GM12878 (cell line): ENCODE results near the gene CXCL14. TPM values are rescaled to one million over a fixed set of nuclear protein-coding genes. Genes with fewer than 3 reads are reported as not detected.

Source experiments
- ATAC-seq: fragments of 200-7000 bp; cut with Tn5 transposase; 3 replicates; pipeline ENCODE4 v1.9.1; 2020; ENCODE audit warnings: mild to moderate bottlenecking, moderate library complexity
- Bru-seq: library from RNA; stranded (reverse); fragments of 400-500 nt; gene quantifications from one replicate; lab custom pipeline; 2021; lab: Mats Ljungman, UMichigan
- BruChase-seq, 2 experiments: library from RNA; stranded (reverse); fragments of 400-500 nt; gene quantifications; one replicate each; lab custom pipeline; 2021; lab: Mats Ljungman, UMichigan
- BruUV-seq: library from RNA; stranded (reverse); fragments of 400-500 nt; replicated peaks from 2 replicates; lab custom pipeline; 2021; lab: Mats Ljungman, UMichigan
- CTCF ChIA-PET: fragments of 300-600 bp; sonication (Branson Sonifier 250); formaldehyde crosslinking; extraction: SDS; loops from one replicate; lab custom pipeline; 2021; ENCODE audit warnings: inconsistent platforms; lab: Yijun Ruan, JAX
- POLR2A ChIA-PET: fragments of 350-600 bp; formaldehyde crosslinking; extraction: SDS; loops from one replicate; lab custom pipeline; 2021; ENCODE audit warnings: inconsistent platforms; lab: Charles Lee
- RAD21 ChIA-PET: fragments of 300-600 bp; sonication (Branson Sonifier 250); formaldehyde crosslinking; loops from one replicate; lab custom pipeline; 2023; ENCODE audit warnings: antibody characterized with exemption; ENCODE audit not compliant: unreplicated experiment; lab: Charles Lee
- SMC1A ChIA-PET: fragments of 300-600 bp; sonication (Branson Sonifier 250); formaldehyde crosslinking; loops from one replicate; lab custom pipeline; 2023; ENCODE audit not compliant: unreplicated experiment, uncharacterized antibody; lab: Charles Lee
- DNase-seq: peaks from one replicate; pipeline ENCODE4 v3.0.0-alpha.2; 2011; ENCODE audit warnings: low read depth, low spot score
- FAIRE-seq: peaks from 3 replicates; lab custom pipeline; 2011; peaks lifted over from hg19 to GRCh38; lab: Jason Lieb, UNC
- H2AFZ ChIP-seq: 2 replicates; pipeline ENCODE4 v1.6.0; 2011; ENCODE audit warnings: low read depth, low read length, control low read depth; ENCODE audit not compliant: control insufficient read depth
- H3K27ac ChIP-seq: 2 replicates; pipeline ENCODE4 v1.5.1; 2011; ENCODE audit warnings: control low read depth; ENCODE audit not compliant: control insufficient read depth, insufficient read depth
- H3K27me3 ChIP-seq, 2 experiments: replicated peaks in 1 of 2; 2 replicates each; pipeline versions ENCODE4 v1.6.0 to v1.6.1; 2011; ENCODE audit warnings: low read length in 1 of 2; ENCODE audit not compliant: control insufficient read depth in 2 of 2, insufficient read depth in 2 of 2
- H3K36me3 ChIP-seq, 2 experiments: 2 replicates each; pipeline ENCODE4 v1.5.1; 2011; ENCODE audit warnings: low read length in 1 of 2; ENCODE audit not compliant: control insufficient read depth in 2 of 2, insufficient read depth in 2 of 2
- H3K4me1 ChIP-seq: 2 replicates; pipeline ENCODE4 v1.6.1; 2011; ENCODE audit warnings: mild to moderate bottlenecking, low read length, moderate library complexity, mixed read lengths; ENCODE audit not compliant: control insufficient read depth, insufficient read depth
- H3K4me2 ChIP-seq: 2 replicates; pipeline ENCODE4 v1.6.0; 2011; ENCODE audit warnings: control low read depth; ENCODE audit not compliant: control insufficient read depth, insufficient read depth
- H3K4me3 ChIP-seq: fragments of 200-600 bp; sonication (generic); 2 replicates; pipeline ENCODE4 v1.5.1; 2016
- H3K79me2 ChIP-seq: 2 replicates; pipeline ENCODE4 v1.6.0; 2011; ENCODE audit warnings: low read length; ENCODE audit not compliant: control insufficient read depth, insufficient read depth
- H3K9ac ChIP-seq: 2 replicates; pipeline ENCODE4 v1.8.0; 2011; ENCODE audit warnings: low read length, control low read depth, mixed read lengths; ENCODE audit not compliant: control insufficient read depth, insufficient read depth
- H3K9me3 ChIP-seq: replicated peaks from 3 replicates; pipeline ENCODE4 v1.5.1; 2011; ENCODE audit warnings: mild to moderate bottlenecking, low read length; ENCODE audit not compliant: control insufficient read depth, insufficient read depth
- H4K20me1 ChIP-seq: 2 replicates; pipeline ENCODE4 v1.6.0; 2011; ENCODE audit not compliant: control insufficient read depth, insufficient read depth
- CBFB ChIP-seq: IDR thresholded peaks from 2 replicates; pipeline ENCODE4 v1.6.1; 2016; ENCODE audit warnings: antibody characterized with exemption, low read depth
- GABPA ChIP-seq: IDR thresholded peaks from 2 replicates; pipeline ENCODE4 v1.6.1; 2014; ENCODE audit warnings: antibody characterized with exemption, low read depth, mild to moderate bottlenecking, inconsistent platforms
- HDAC2 ChIP-seq: fragments of 200-600 bp; sonication (generic); IDR thresholded peaks from 2 replicates; pipeline ENCODE4 v1.6.1; 2017
- IRF4 ChIP-seq: IDR thresholded peaks from 2 replicates; pipeline ENCODE4 v1.6.1; 2011; ENCODE audit warnings: low read depth, low read length
- MTA3 ChIP-seq: IDR thresholded peaks from 2 replicates; pipeline ENCODE4 v1.6.1; 2012; ENCODE audit warnings: low read length, inconsistent platforms, borderline replicate concordance
- POLR2AphosphoS2 ChIP-seq: IDR thresholded peaks from 2 replicates; pipeline ENCODE4 v1.6.1; 2011; ENCODE audit warnings: low read depth, mild to moderate bottlenecking, low read length, improper control_type of control experiment, moderate library complexity
- RB1 ChIP-seq: fragments of 450-650 bp; formaldehyde crosslinking; IDR thresholded peaks from 2 replicates; pipeline ENCODE4 v1.6.1; 2017; ENCODE audit warnings: mild to moderate bottlenecking, borderline replicate concordance
- SPI1 ChIP-seq: IDR thresholded peaks from 2 replicates; pipeline ENCODE4 v1.6.1; 2011; ENCODE audit warnings: low read depth, mild to moderate bottlenecking, low read length, moderate library complexity, borderline replicate concordance; ENCODE audit not compliant: insufficient read depth
- TCF12 ChIP-seq: IDR thresholded peaks from 2 replicates; pipeline ENCODE4 v1.6.1; 2011; ENCODE audit warnings: low read depth, mild to moderate bottlenecking, low read length
- WRNIP1 ChIP-seq: IDR thresholded peaks from 2 replicates; pipeline ENCODE4 v1.6.1; 2011; ENCODE audit warnings: low read depth, low read length, improper control_type of control experiment, borderline replicate concordance
- YBX1 ChIP-seq: fragments of 450-650 bp; IDR thresholded peaks from 2 replicates; pipeline ENCODE4 v1.6.1; 2016; ENCODE audit warnings: antibody characterized with exemption
- WGBS: methylation state at CpG from one replicate; pipeline ENCODE4 v1.1.6; 2016; ENCODE audit warnings: low lambda C conversion rate; ENCODE audit not compliant: insufficient replicate concordance, insufficient coverage; ENCODE audit errors: missing lambda C conversion rate; 5-methylcytosine and 5-hydroxymethylcytosine counted together
- in situ Hi-C: fragments of 300-500 bp; cut with MboI; formaldehyde crosslinking; loops from 9 replicates; pipeline ENCODE4 v1.14.3; 2018; ENCODE audit warnings: mixed read lengths
- intact Hi-C: fragments of 100-400 bp; cut with micrococcal nuclease; formaldehyde crosslinking; loops from one replicate; pipeline ENCODE4 v1.14.2; 2022; ENCODE audit not compliant: unreplicated experiment
- long read RNA-seq, 2 experiments: library from polyadenylated mRNA; unstranded; transcript quantifications; one replicate each; pipeline ENCODE4 v2.0.0, GENCODE V29; 2019 to 2020
- polyA minus RNA-seq, 3 experiments: library from RNA; depleted of rRNA, polyadenylated mRNA; stranded (reverse); fragments of >200 nt; gene quantifications; 2 replicates each; pipeline ENCODE4 v1.2.3, GENCODE V29; 2011
- polyA plus RNA-seq, 11 experiments: library from polyadenylated mRNA; depleted of rRNA in 4 of 11; unstranded in 6 of 11; stranded (reverse) in 5 of 11; fragments of >200 nt; fragmentation: Nextera tagmentation in 4 of 11; fragmentation: Illumina TruSeq in 1 of 11; extraction: Ambion mirVana in 4 of 11; extraction: Trizol in 1 of 11; gene quantifications; 1 replicate in 1 of 11; 2 replicates in 10 of 11; pipeline versions ENCODE4 v1.2.1 to v1.2.3, GENCODE V29; 2011 to 2016; ENCODE audit warnings: inconsistent platforms in 2 of 11, missing spikeins in 2 of 11, low read depth in 1 of 11
- total RNA-seq, 4 experiments: library from RNA; depleted of rRNA in 3 of 4; stranded (reverse); fragments of >200 nt in 3 of 4; fragmentation: Illumina TruSeq in 1 of 4; extraction: Trizol in 1 of 4; gene quantifications; 2 replicates each; pipeline versions ENCODE4 v1.2.1 to v1.2.3, GENCODE V29; 2013 to 2021
- TF ChIP-seq, protein P1 (sequence below): fragments of 450-650 bp; IDR thresholded peaks from 2 replicates; pipeline ENCODE4 v1.6.1; 2016; ENCODE audit warnings: mild to moderate bottlenecking, moderate library complexity, borderline replicate concordance

Gene CXCL14, protein sequence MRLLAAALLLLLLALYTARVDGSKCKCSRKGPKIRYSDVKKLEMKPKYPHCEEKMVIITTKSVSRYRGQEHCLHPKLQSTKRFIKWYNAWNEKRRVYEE
- total RNA-seq (2013; cell fraction: nucleolus; rRNA removed), result not detected in 2 replicates
- total RNA-seq (2014; rRNA removed) (not detected in 2 replicates), total RNA-seq (2014; rRNA removed; fragmentation: Illumina TruSeq; extraction: Trizol) (not detected in 2 replicates), total RNA-seq (2021) (not detected in 2 replicates), polyA plus RNA-seq (2011; rRNA removed) (0.05 and 0.09 TPM in 2 replicates), polyA plus RNA-seq (2014; fragmentation: Illumina TruSeq; extraction: Trizol) (not detected in 2 replicates), polyA plus RNA-seq (2014; fragmentation: Nextera tagmentation; extraction: Ambion mirVana) (not detected), polyA plus RNA-seq (2014; rRNA removed) (not detected in 2 replicates), polyA plus RNA-seq (2016; fragmentation: Nextera tagmentation; extraction: Ambion mirVana) (not detected), polyA minus RNA-seq (2011; rRNA and poly(A)+ RNA removed) (not detected in 2 replicates), Bru-seq, nascent RNA (percentile 9 among the genes with signal in this experiment), BruChase-seq, experiment 1, labeled RNA remaining after a 6-hour chase (percentile 19 among the genes with signal in this experiment), BruChase-seq, experiment 2, labeled RNA remaining after a 2-hour chase (percentile 9 among the genes with signal in this experiment)
- polyA plus RNA-seq (2011; ENCODE audit: low read depth), result 0.20 TPM
- polyA plus RNA-seq (2011; cell fraction: cytosol; rRNA removed), result 0.07 TPM in 1 of 2 replicates, not detected in the other
- polyA plus RNA-seq (2011; cell fraction: nucleus; rRNA removed), result not detected in 2 replicates
- 0.26 and 0.36 TPM in 2 replicates for polyA plus RNA-seq (2012)
- not detected in 2 replicates for polyA minus RNA-seq (2011; cell fraction: cytosol; rRNA and poly(A)+ RNA removed)
- not detected in 2 replicates for polyA minus RNA-seq (2011; cell fraction: nucleus; rRNA and poly(A)+ RNA removed)
- long read RNA-seq, experiment 1, result 0 reads
- long read RNA-seq, experiment 2, result 0 reads

DNA sequence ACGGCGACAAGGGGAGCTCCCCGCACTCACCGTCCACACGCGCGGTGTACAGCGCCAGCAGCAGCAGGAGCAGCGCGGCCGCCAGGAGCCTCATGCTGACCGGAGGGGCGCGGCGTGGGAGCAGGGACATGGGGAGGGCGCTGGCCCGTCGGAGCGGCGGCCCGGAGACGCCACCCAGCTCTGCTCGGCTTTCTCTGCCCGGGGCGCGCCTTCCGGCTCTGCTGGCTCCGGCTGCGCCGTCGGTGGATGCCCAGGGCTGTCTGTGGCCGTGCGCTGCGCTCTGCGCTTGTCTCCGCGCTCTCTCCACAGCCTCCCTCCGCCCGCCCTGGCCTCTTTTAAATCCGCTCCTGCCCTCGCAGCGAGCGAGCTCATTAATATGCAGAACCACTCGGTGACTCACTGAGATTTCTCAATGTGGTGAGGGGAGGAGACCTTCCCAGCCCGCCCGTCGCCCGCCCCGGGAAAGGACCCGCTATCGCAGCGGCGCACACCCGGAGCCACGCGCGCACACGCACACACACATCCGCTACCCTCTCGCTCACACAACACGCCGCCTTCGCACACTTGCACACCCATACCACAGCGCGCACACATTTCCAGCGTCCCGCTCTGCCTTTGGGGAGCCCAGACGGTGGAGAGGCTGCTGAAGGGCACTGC lies at the start of gene CXCL14:
Gene CXCL14 (minus strand): TSS at position 307 of the 657 bp plus-strand sequence. CDS start 213 bp downstream, at position 94.
- SMC1A ChIA-PET, result no interaction called here
- H2AFZ ChIP-seq, result no peak within 1 kb of the TSS
- TF ChIP-seq YBX1 (no peak), WRNIP1 (no peak), RB1 (no peak), TCF12 (no peak), CBFB (no peak), IRF4 (no peak), HDAC2 (no peak), POLR2AphosphoS2 (no peak), GABPA (no peak), MTA3 (no peak), SPI1 (no peak)
- TF ChIP-seq, protein P1, sequence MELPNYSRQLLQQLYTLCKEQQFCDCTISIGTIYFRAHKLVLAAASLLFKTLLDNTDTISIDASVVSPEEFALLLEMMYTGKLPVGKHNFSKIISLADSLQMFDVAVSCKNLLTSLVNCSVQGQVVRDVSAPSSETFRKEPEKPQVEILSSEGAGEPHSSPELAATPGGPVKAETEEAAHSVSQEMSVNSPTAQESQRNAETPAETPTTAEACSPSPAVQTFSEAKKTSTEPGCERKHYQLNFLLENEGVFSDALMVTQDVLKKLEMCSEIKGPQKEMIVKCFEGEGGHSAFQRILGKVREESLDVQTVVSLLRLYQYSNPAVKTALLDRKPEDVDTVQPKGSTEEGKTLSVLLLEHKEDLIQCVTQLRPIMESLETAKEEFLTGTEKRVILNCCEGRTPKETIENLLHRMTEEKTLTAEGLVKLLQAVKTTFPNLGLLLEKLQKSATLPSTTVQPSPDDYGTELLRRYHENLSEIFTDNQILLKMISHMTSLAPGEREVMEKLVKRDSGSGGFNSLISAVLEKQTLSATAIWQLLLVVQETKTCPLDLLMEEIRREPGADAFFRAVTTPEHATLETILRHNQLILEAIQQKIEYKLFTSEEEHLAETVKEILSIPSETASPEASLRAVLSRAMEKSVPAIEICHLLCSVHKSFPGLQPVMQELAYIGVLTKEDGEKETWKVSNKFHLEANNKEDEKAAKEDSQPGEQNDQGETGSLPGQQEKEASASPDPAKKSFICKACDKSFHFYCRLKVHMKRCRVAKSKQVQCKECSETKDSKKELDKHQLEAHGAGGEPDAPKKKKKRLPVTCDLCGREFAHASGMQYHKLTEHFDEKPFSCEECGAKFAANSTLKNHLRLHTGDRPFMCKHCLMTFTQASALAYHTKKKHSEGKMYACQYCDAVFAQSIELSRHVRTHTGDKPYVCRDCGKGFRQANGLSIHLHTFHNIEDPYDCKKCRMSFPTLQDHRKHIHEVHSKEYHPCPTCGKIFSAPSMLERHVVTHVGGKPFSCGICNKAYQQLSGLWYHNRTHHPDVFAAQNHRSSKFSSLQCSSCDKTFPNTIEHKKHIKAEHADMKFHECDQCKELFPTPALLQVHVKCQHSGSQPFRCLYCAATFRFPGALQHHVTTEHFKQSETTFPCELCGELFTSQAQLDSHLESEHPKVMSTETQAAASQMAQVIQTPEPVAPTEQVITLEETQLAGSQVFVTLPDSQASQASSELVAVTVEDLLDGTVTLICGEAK, result no peak

More for the DNA sequence above, at the start of gene CXCL14:
- in situ Hi-C loops, result no loop called here
- Histone ChIP-seq H4K20me1 (no peaks in the 10 kb centered on the region), H3K4me1 (no peaks in the 10 kb centered on the region), H3K9me3 (no peaks in the 10 kb centered on the region; the same call in 2 of the 3 replicates), H3K4me3 (no peak within 1 kb of the TSS), H3K9ac (no peak within 1 kb of the TSS), H3K27me3 (peaks cover 0 to 16% of the 10 kb centered on the region in 2 experiments), H3K79me2 (no peaks in the 10 kb centered on the region), H3K27ac (no peak within 1 kb of the TSS), H3K36me3 (no peaks in the 10 kb centered on the region), H3K4me2 (no peak within 1 kb of the TSS)
- 43% methylated on average over 57 of the region's 68 CpGs for WGBS
- no peak for ATAC-seq
- no peak for FAIRE-seq
- ChIA-PET RAD21 (no interaction called here), POLR2A (no interaction called here), CTCF (no interaction called here)
- BruUV-seq, result no TSS peak
- no peak for DNase-seq
- intact Hi-C loops, result no loop called here
